Upper lobe of left lung (tissue), 4 donors: Measurements from ENCODE around the gene ATMIN.

Experiments
- CTCF ChIP-seq, 6 experiments: fragments of 450-650 bp in 4 of 6; fragments of 200-600 bp in 2 of 6; sonication (generic) in 2 of 6; IDR thresholded peaks; one replicate each; pipeline ENCODE4 v1.5.1; 2016 to 2019; ENCODE audit warnings: antibody characterized with exemption in 6 of 6
- POLR2A ChIP-seq, 4 donors: fragments of 450-650 bp; IDR thresholded peaks; one replicate each; pipeline ENCODE4 v1.5.1; 2016 to 2017; ENCODE audit warnings: antibody characterized with exemption in 4 of 4, mild to moderate bottlenecking in 2 of 4
- POLR2AphosphoS5 ChIP-seq, 2 donors: sonication (generic); formaldehyde crosslinking; IDR thresholded peaks; one replicate each; pipeline ENCODE4 v1.5.1; 2017; ENCODE audit warnings: antibody characterized with exemption in 2 of 2

- TF ChIP-seq POLR2A (IDR thresholded peaks at IDR 0.05) (no peak), CTCF (IDR thresholded peaks at IDR 0.05) (no peak), POLR2AphosphoS5 (IDR thresholded peaks at IDR 0.05) (no peak)
Observed at GRCh38 chr16:81080233-81080632, 44.6 kb downstream of the ATMIN start.
